ENCODE data around the gene PCDHB7.
"Not testable (repeated sequence)": the region's sequence is repeated elsewhere in the genome, so short reads cannot be mapped to it uniquely, and the experiment has no call there.

PCDHB7 gene

GRCh38 chr5:141172381-141173204, at the start of gene PCDHB7:
PCDHB7 (plus strand) TSS chr5:141172644; CDS start chr5:141172836, 192 bp downstream.
- Histone ChIP-seq H3K9me3 (ENCODE audit: insufficient read depth, low read length) (no peaks in the 10 kb centered on the region), H3K4me3 (ENCODE audit: insufficient read length, low read depth) (no peak within 1 kb of the TSS), H3K4me1 (ENCODE audit: insufficient read depth, insufficient read length) (no peaks in the 10 kb centered on the region), H3K27me3 (ENCODE audit: insufficient read depth, insufficient read length) (no peaks in the 10 kb centered on the region), H3K36me3 (ENCODE audit: insufficient read depth, insufficient read length, low read length) (no peaks in the 10 kb centered on the region), H3K9ac (ENCODE audit: insufficient read length, low read depth) (no peak within 1 kb of the TSS)
- TF ChIP-seq SUZ12 (IDR thresholded peaks at IDR 0.05; ENCODE audit: extremely low read depth, insufficient read depth, insufficient read length) (no peak), YY1 (IDR thresholded peaks at IDR 0.05; ENCODE audit: insufficient read depth, insufficient read length) (no peak), ZNF274 (IDR thresholded peaks at IDR 0.05; ENCODE audit: low read depth, low read length) (no peak)
- peak; percentile 3 for DNase-seq (ENCODE audit: low read depth, low spot score)

- H3K9ac ChIP-seq (ENCODE audit: insufficient read length, low read depth); H3K9me3 ChIP-seq (ENCODE audit: insufficient read depth, low read length); H3K27me3 ChIP-seq (ENCODE audit: insufficient read depth, insufficient read length); H3K4me3 ChIP-seq (ENCODE audit: insufficient read length, low read depth); DNase-seq (ENCODE audit: low read depth, low spot score); H3K36me3 ChIP-seq (ENCODE audit: insufficient read depth, insufficient read length, low read length); H3K4me1 ChIP-seq (ENCODE audit: insufficient read depth, insufficient read length): not testable (repeated sequence)
Measured at GRCh38 chr5:141123396-141124135, 48.9 kb upstream of the PCDHB7 start.

GRCh38 chr5:141127305-141127704, 45.1 kb upstream of the PCDHB7 start:
- H3K4me1 ChIP-seq (ENCODE audit: insufficient read depth, insufficient read length): no peaks in the 10 kb centered on the region
- H3K4me3 ChIP-seq (ENCODE audit: insufficient read length, low read depth): no peak overlapping the region
- H3K9me3 ChIP-seq (ENCODE audit: insufficient read depth, low read length): no peaks in the 10 kb centered on the region
- no peak overlapping the region for H3K9ac ChIP-seq (ENCODE audit: insufficient read length, low read depth)
- TF ChIP-seq SUZ12 (IDR thresholded peaks at IDR 0.05; ENCODE audit: extremely low read depth, insufficient read depth, insufficient read length): no peak
- TF ChIP-seq YY1 (IDR thresholded peaks at IDR 0.05; ENCODE audit: insufficient read depth, insufficient read length): no peak
- no peak for TF ChIP-seq ZNF274 (IDR thresholded peaks at IDR 0.05; ENCODE audit: low read depth, low read length)
- no peaks in the 10 kb centered on the region for H3K27me3 ChIP-seq (ENCODE audit: insufficient read depth, insufficient read length)
- peak; percentile 11 for DNase-seq (ENCODE audit: low read depth, low spot score)
- no peaks in the 10 kb centered on the region for H3K36me3 ChIP-seq (ENCODE audit: insufficient read depth, insufficient read length, low read length)

- TF ChIP-seq ZNF274 (IDR thresholded peaks at IDR 0.05; ENCODE audit: low read depth, low read length): no peak
- peak; percentile 65 for TF ChIP-seq YY1 (IDR thresholded peaks at IDR 0.05; ENCODE audit: insufficient read depth, insufficient read length)
- Histone ChIP-seq H3K4me3 (ENCODE audit: insufficient read length, low read depth) (peak within 1 kb of the TSS; percentile 86), H3K4me1 (ENCODE audit: insufficient read depth, insufficient read length) (no peaks in the 10 kb centered on the region), H3K9ac (ENCODE audit: insufficient read length, low read depth) (peak within 1 kb of the TSS; percentile 90), H3K27me3 (ENCODE audit: insufficient read depth, insufficient read length) (no peaks in the 10 kb centered on the region), H3K9me3 (ENCODE audit: insufficient read depth, low read length) (peaks cover 37% of the 10 kb centered on the region), H3K36me3 (ENCODE audit: insufficient read depth, insufficient read length, low read length) (peaks cover 22% of the 10 kb centered on the region)
- DNase-seq (ENCODE audit: low read depth, low spot score): peak; percentile 51
Measured at GRCh38 chr5:141135030-141135717, 37.3 kb upstream of the PCDHB7 start, which contains the start of gene PCDHB5. PCDHB5 (plus strand) TSS chr5:141135206; CDS start chr5:141135435, 229 bp downstream.

- TF ChIP-seq ZNF274 (IDR thresholded peaks at IDR 0.05; ENCODE audit: low read depth, low read length): no peak
- TF ChIP-seq YY1 (IDR thresholded peaks at IDR 0.05; ENCODE audit: insufficient read depth, insufficient read length): no peak
- TF ChIP-seq SUZ12 (IDR thresholded peaks at IDR 0.05; ENCODE audit: extremely low read depth, insufficient read depth, insufficient read length): no peak
- Histone ChIP-seq H3K4me1 (ENCODE audit: insufficient read depth, insufficient read length) (no peaks in the 10 kb centered on the region), H3K4me3 (ENCODE audit: insufficient read length, low read depth) (peak overlapping the region; percentile 86), H3K27me3 (ENCODE audit: insufficient read depth, insufficient read length) (no peaks in the 10 kb centered on the region), H3K9ac (ENCODE audit: insufficient read length, low read depth) (peak overlapping the region; percentile 90), H3K36me3 (ENCODE audit: insufficient read depth, insufficient read length, low read length) (peaks cover 22% of the 10 kb centered on the region), H3K9me3 (ENCODE audit: insufficient read depth, low read length) (peaks cover 37% of the 10 kb centered on the region)
- no peak for DNase-seq (ENCODE audit: low read depth, low spot score)
Measured at GRCh38 chr5:141135718-141136266, 36.7 kb upstream of the PCDHB7 start.

GRCh38 chr5:141137346-141137745, 35.1 kb upstream of the PCDHB7 start:
- not testable (repeated sequence) for H3K9ac ChIP-seq (ENCODE audit: insufficient read length, low read depth); H3K27me3 ChIP-seq (ENCODE audit: insufficient read depth, insufficient read length)

GRCh38 chr5:141149812-141150211, 22.6 kb upstream of the PCDHB7 start, which contains the start of gene PCDHB6:
PCDHB6 (plus strand) TSS chr5:141150057; CDS start chr5:141150258, 201 bp downstream.
- DNase-seq (ENCODE audit: low read depth, low spot score): no peak
- no peaks in the 10 kb centered on the region for H3K36me3 ChIP-seq (ENCODE audit: insufficient read depth, insufficient read length, low read length)
- no peak within 1 kb of the TSS for H3K9ac ChIP-seq (ENCODE audit: insufficient read length, low read depth)
- H3K4me3 ChIP-seq (ENCODE audit: insufficient read length, low read depth): no peak within 1 kb of the TSS
- H3K4me1 ChIP-seq (ENCODE audit: insufficient read depth, insufficient read length): no peaks in the 10 kb centered on the region
- H3K27me3 ChIP-seq (ENCODE audit: insufficient read depth, insufficient read length): no peaks in the 10 kb centered on the region
- H3K9me3 ChIP-seq (ENCODE audit: insufficient read depth, low read length): peaks cover 10% of the 10 kb centered on the region; the same call in 1 of the 2 replicates
- no peak for TF ChIP-seq SUZ12 (IDR thresholded peaks at IDR 0.05; ENCODE audit: extremely low read depth, insufficient read depth, insufficient read length)
- TF ChIP-seq YY1 (IDR thresholded peaks at IDR 0.05; ENCODE audit: insufficient read depth, insufficient read length): no peak
- no peak for TF ChIP-seq ZNF274 (IDR thresholded peaks at IDR 0.05; ENCODE audit: low read depth, low read length)

More at GRCh38 chr5:141137346-141137745, 35.1 kb upstream of the PCDHB7 start:
- not testable (repeated sequence) for H3K4me3 ChIP-seq (ENCODE audit: insufficient read length, low read depth); DNase-seq (ENCODE audit: low read depth, low spot score); H3K4me1 ChIP-seq (ENCODE audit: insufficient read depth, insufficient read length)
- Histone ChIP-seq H3K36me3 (ENCODE audit: insufficient read depth, insufficient read length, low read length) (peaks cover 22% of the 10 kb centered on the region), H3K9me3 (ENCODE audit: insufficient read depth, low read length) (peaks cover 37% of the 10 kb centered on the region)

Data from NT2/D1 (cell line).